Kidney (tissue), 14 donors: ENCODE measurements around the gene CHTOP. TPM values are rescaled to one million over a fixed set of nuclear protein-coding genes. Genes with fewer than 3 reads are reported as not detected.
A peak's percentile ranks its signal among the peaks of the same experiment; 100 is the strongest.
"Not testable (repeated sequence)": the region's sequence is repeated elsewhere in the genome, so short reads cannot be mapped to it uniquely, and the experiment has no call there.

Experiments
- DNase-seq, 5 donors: peaks; one replicate each; pipeline ENCODE4 v3.0.0-alpha.2; 2013 to 2020
- FAIRE-seq: peaks from 2 replicates; lab custom pipeline; 2012; peaks lifted over from hg19 to GRCh38; lab: Jason Lieb, UNC
- H3K27ac ChIP-seq, 2 donors: one replicate each; pipeline ENCODE4 v1.7.0; 2013; ENCODE audit warnings: low read depth in 2 of 2, low read length in 2 of 2, inconsistent platforms in 1 of 2
- H3K27me3 ChIP-seq: one replicate; pipeline ENCODE4 v1.7.1; 2013; ENCODE audit warnings: low read length, inconsistent platforms; ENCODE audit not compliant: control insufficient read depth, insufficient read depth
- H3K36me3 ChIP-seq, 3 donors: one replicate each; pipeline versions ENCODE4 v1.7.0 to v1.7.1; 2013; ENCODE audit warnings: low read length in 3 of 3, control low read depth in 1 of 3, inconsistent platforms in 1 of 3; ENCODE audit not compliant: insufficient read depth in 3 of 3, control insufficient read depth in 2 of 3
- H3K4me1 ChIP-seq, 3 donors: one replicate each; pipeline versions ENCODE4 v1.7.0 to v1.7.1; 2013; ENCODE audit warnings: low read length in 3 of 3, inconsistent platforms in 1 of 3, low read depth in 1 of 3; ENCODE audit not compliant: control insufficient read depth in 2 of 3, insufficient read depth in 2 of 3
- H3K4me3 ChIP-seq, 3 donors: one replicate each; pipeline versions ENCODE4 v1.7.0 to v1.8.1; 2013; ENCODE audit warnings: low read length in 3 of 3, control low read depth in 1 of 3, inconsistent platforms in 1 of 3
- H3K9ac ChIP-seq, 3 donors: one replicate each; pipeline versions ENCODE4 v1.7.0 to v1.7.1; 2013; ENCODE audit warnings: low read length in 3 of 3, control low read depth in 1 of 3, inconsistent platforms in 1 of 3
- H3K9me3 ChIP-seq, 3 donors: one replicate each; pipeline versions ENCODE4 v1.7.0 to v1.7.1; 2013; ENCODE audit warnings: low read length in 3 of 3, control low read depth in 1 of 3, inconsistent platforms in 1 of 3; ENCODE audit not compliant: control insufficient read depth in 2 of 3, insufficient read depth in 1 of 3
- intact Hi-C: fragments of 100-400 bp; cut with DNase I; formaldehyde crosslinking; loops from one replicate; pipeline ENCODE4 v1.11.1; 2022
- polyA plus RNA-seq: library from polyadenylated mRNA; stranded (reverse); fragments of 350-450 nt; fragmentation: Illumina TruSeq; extraction: RNeasy Lipid Tissue Mini Kit (QIAGEN cat#74804); gene quantifications from one replicate; pipeline ENCODE4 v1.2.3, GENCODE V29; 2014; ENCODE audit warnings: low read depth, low replicate concordance; ENCODE audit not compliant: insufficient read depth
- total RNA-seq: library from RNA; stranded (reverse); fragmentation: NEBNext Ultra II Directional; extraction: Animal tissue kit (Norgen Biotek cat#: 25700); gene quantifications from one replicate; pipeline ENCODE4 v1.2.1, GENCODE V29; 2021
- TF ChIP-seq, protein P1 (sequence below): IDR thresholded peaks from 3 replicates; pipeline ENCODE4 v1.5.1; 2012; ENCODE audit warnings: mild to moderate bottlenecking, moderate library complexity, borderline replicate concordance; ENCODE audit not compliant: insufficient read depth; ENCODE audit errors: extremely low read depth
- donor health status: control.
- donor health status: control.
- donor health status: control.
- donor health status: control.
- donor health status: control.
- donor health status: DM: yes; HTN: yes; CAD: no.
- donor health status: Normal renal cell carcinoma (clear cell type).

Gene CHTOP
- total and polyA plus RNA-seq, 2 donors from 2014 or later = 71.1 to 83.6 TPM

DNA sequence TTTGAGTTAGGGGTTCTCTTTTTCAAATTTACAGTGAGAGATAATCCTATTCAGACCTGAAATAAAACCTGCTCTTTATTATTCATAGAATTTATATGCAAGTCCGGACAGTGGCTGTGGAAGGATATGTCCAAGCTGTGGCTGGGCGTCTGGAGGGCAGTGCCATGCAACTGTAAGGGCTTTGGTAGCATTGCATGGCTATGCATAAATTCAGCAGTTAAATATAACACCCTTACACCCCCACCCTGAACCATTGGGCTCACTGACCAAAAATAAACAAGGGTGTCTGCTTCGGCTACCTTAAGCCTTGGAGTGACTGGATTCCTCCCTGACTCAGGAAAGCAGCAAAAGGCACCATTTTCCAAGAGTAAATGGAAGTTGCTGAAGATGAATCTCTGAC, 5.4 kb downstream of the CHTOP start:
- Histone ChIP-seq H3K36me3 (peaks cover 12 to 79% (median 38%) of the 10 kb centered on the region in 3 donors), H3K9ac (no peak overlapping the region)
- intact Hi-C loops = no loop called here

DNA sequence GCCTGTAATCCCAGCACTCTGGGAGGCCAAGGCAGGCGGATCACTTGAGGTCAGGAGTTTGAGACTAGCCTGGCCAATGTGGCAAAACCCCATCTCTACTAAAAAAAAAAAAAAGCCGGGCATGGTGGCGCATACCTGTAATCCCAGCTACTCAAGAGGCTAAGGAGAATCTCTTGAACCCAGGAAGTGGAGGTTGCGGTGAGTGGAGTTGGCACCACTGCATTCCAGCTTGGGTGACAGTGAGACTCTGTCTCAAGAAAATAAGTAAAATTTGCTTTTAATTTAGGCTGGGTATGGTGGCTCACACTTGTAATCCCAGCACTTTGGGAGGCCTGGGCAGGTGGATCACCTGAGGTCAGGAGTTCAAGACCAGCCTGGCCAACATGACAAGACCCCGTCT, 6.3 kb downstream of the CHTOP start:
- intact Hi-C loops, FAIRE-seq, H3K27me3 ChIP-seq, H3K4me3 ChIP-seq, H3K9me3 ChIP-seq, H3K27ac ChIP-seq, DNase-seq, H3K9ac ChIP-seq: not testable (repeated sequence)
- Histone ChIP-seq H3K36me3 (peaks cover 12 to 86% (median 41%) of the 10 kb centered on the region in 3 donors), H3K4me1 (peaks cover 0 to 10% (median 4%) of the 10 kb centered on the region in 3 donors)

More for the DNA sequence above, 5.4 kb downstream of the CHTOP start:
- H3K27me3 ChIP-seq = no peaks in the 10 kb centered on the region
- TF ChIP-seq, protein P1, sequence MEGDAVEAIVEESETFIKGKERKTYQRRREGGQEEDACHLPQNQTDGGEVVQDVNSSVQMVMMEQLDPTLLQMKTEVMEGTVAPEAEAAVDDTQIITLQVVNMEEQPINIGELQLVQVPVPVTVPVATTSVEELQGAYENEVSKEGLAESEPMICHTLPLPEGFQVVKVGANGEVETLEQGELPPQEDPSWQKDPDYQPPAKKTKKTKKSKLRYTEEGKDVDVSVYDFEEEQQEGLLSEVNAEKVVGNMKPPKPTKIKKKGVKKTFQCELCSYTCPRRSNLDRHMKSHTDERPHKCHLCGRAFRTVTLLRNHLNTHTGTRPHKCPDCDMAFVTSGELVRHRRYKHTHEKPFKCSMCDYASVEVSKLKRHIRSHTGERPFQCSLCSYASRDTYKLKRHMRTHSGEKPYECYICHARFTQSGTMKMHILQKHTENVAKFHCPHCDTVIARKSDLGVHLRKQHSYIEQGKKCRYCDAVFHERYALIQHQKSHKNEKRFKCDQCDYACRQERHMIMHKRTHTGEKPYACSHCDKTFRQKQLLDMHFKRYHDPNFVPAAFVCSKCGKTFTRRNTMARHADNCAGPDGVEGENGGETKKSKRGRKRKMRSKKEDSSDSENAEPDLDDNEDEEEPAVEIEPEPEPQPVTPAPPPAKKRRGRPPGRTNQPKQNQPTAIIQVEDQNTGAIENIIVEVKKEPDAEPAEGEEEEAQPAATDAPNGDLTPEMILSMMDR = no peak
- H3K4me1 ChIP-seq = peaks cover 0 to 10% (median 4%) of the 10 kb centered on the region in 3 donors
- H3K4me3 ChIP-seq = no peak overlapping the region
- H3K9me3 ChIP-seq = no peaks in the 10 kb centered on the region
- DNase-seq (peak in 1 of 5 donors; percentile 15), FAIRE-seq (no peak)
- no peak overlapping the region for H3K27ac ChIP-seq

DNA sequence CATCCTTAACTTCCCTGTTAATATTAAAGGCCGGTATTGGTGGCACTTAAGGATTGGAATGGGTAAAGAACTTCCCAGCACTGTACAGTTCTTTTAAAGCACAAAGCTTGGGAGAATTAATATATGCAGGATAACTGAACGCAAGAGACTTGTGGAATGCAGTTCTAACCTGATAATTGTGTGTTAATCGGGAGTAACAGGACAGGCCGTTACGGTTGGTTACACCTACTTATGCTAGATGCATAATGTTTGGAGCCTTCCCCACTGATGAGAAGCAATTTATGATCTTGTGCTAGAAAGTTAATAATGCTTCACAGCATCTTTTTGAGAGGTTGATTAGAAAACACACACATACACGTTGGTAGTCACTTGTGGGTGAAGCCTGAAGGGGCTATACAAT, 7.0 kb downstream of the CHTOP start:
- peaks cover 18 to 93% (median 47%) of the 10 kb centered on the region in 3 donors for H3K36me3 ChIP-seq
- TF ChIP-seq, protein P1 = no peak
- H3K4me1 ChIP-seq = peaks cover 0 to 10% (median 2%) of the 10 kb centered on the region in 3 donors
- H3K27me3 ChIP-seq = no peaks in the 10 kb centered on the region
- no peak overlapping the region for H3K27ac ChIP-seq
- DNase-seq (no peak), FAIRE-seq (no peak)
- no peaks in the 10 kb centered on the region for H3K9me3 ChIP-seq
- intact Hi-C loops = no loop called here
- no peak overlapping the region for H3K9ac ChIP-seq
- H3K4me3 ChIP-seq = peak overlapping the region in 1 of 3 donors; percentile 2

DNA sequence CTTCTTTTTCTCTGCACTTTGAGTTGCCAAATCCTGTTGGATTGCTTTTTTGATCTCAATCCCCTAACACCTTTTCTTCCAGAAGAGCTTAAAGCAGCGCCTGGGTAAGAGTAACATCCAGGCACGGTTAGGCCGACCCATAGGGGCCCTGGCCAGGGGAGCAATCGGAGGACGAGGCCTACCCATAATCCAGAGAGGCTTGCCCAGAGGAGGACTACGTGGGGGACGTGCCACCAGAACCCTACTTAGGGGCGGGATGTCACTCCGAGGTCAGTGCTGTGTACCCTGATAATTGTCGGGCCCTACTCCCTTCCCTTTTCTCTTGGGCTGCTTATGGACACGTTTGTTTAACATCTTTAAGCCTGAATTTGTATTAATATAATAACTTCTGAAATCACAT, 8.3 kb downstream of the CHTOP start:
- FAIRE-seq (no peak), DNase-seq (peak in 1 of 5 donors; percentile 37)
- Histone ChIP-seq H3K27me3 (no peaks in the 10 kb centered on the region), H3K9me3 (no peaks in the 10 kb centered on the region), H3K4me3 (no peak overlapping the region), H3K27ac (no peak overlapping the region), H3K36me3 (peaks cover 13 to 84% (median 43%) of the 10 kb centered on the region in 3 donors), H3K9ac (no peak overlapping the region), H3K4me1 (peaks cover 0 to 6% (median 0%) of the 10 kb centered on the region in 3 donors)
- intact Hi-C loops = no loop called here
- TF ChIP-seq, protein P1 = no peak
